ENCODE results near the gene FAM163B. TPM values are rescaled to one million over a fixed set of nuclear protein-coding genes. Genes with fewer than 3 reads are reported as not detected.

The FAM163B gene
- total and polyA plus RNA-seq, 2 donors (not counting 3 experiments of a cell fraction or from before 2014, with no cell fraction given) = not detected

DNA sequence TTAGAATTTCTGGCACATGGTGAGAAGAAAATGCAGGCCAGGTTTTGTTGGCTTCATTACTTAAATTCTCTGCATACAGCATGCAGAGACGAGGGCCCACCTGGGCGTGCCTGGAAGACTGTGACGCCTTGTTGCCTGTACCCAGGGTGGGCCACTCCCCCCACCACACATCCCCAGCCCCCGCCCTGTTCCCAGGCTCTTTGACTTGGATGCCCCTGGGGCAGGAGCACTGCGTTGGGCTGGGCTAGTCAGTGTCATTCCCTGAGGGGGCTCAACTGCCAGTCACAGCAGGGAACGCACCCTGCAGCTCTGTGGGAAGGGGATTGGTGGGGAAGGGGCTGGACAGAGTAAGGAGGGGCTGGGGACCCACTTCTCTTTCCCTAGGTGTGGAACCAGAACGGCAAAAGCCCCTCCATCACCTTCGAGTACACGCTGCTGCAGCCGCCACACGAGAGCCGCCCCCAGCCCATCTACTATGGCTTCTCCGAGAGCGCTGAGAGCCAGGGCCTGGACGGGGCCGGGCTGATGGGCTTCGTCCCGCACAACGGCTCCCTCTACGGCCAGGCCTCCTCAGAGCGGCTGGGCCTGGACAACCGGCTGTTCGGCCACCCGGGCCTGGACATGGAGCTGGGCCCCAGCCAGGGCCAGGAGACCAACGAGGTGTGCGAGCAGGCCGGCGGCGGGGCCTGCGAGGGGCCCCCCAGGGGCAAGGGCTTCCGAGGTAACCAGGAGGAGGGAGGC lies 55.0 kb downstream of the FAM163B start:
- Histone ChIP-seq H3K9me1 (replicated peaks; ENCODE audit: control insufficient read depth, extremely low read depth, insufficient read depth, low read length) (no peaks in the 10 kb centered on the region), H3K36me3 (ENCODE audit: control insufficient read depth in 2 of 2, extremely low read depth in 1 of 2, insufficient read depth in 2 of 2, low read length in 2 of 2) (no peaks in the 10 kb centered on the region), H3K79me2 (ENCODE audit: control insufficient read depth, insufficient read depth, low read length) (no peaks in the 10 kb centered on the region), H4K20me1 (replicated peaks; ENCODE audit: control insufficient read depth, extremely low read depth, insufficient read depth, low read length) (no peaks in the 10 kb centered on the region), H3K9me3 (replicated peaks; ENCODE audit: control insufficient read depth, insufficient read depth, low read length) (no peaks in the 10 kb centered on the region), H3K27me3 (ENCODE audit: control insufficient read depth in 2 of 2, insufficient read depth in 2 of 2, low read length in 2 of 2) (no peaks in the 10 kb centered on the region), H3K9ac (replicated peaks; ENCODE audit: extremely low read depth, insufficient read depth, low read length) (no peak overlapping the region), H2AFZ (ENCODE audit: low read depth, low read length) (no peak overlapping the region), H3K4me1 (ENCODE audit: control insufficient read depth, extremely low read depth, insufficient read depth, low read length) (peaks cover 14% of the 10 kb centered on the region), H3K4me3 (replicated peaks in 1 of 3; ENCODE audit: insufficient read depth in 1 of 3, low read depth in 1 of 3, low read length in 3 of 3) (no peak overlapping the region), H3K4me2 (ENCODE audit: insufficient read depth, low read length) (no peak overlapping the region), H3K27ac (ENCODE audit: insufficient read depth, low read depth, low read length) (no peak overlapping the region)
- FAIRE-seq = no peak
- DNase-seq (ENCODE audit: low read depth, low spot score) = no peak
- POLR2A ChIA-PET = no interaction called here
- no TSS peak for BruUV-seq (replicated peaks)
- intact Hi-C loops (cut with micrococcal nuclease) (no loop called here), dilution Hi-C loops (cut with MboI; ENCODE audit: extremely low pct_ligation_motif_present, low sequenced_read_pairs) (no loop called here)
- CTCF ChIA-PET = no interaction called here
- TF ChIP-seq POLR2A (IDR thresholded peaks at IDR 0.05; ENCODE audit: low read depth, low read length) = no peak
- no peak for TF ChIP-seq EZH2 (IDR thresholded peaks at IDR 0.05; ENCODE audit: borderline replicate concordance, low read depth, low read length, severe bottlenecking)
- TF ChIP-seq GATA2 (IDR thresholded peaks at IDR 0.05; ENCODE audit: insufficient read depth, insufficient read length, low read depth, low read length) = no peak
- TF ChIP-seq MAX (IDR thresholded peaks at IDR 0.05; ENCODE audit: insufficient read depth, insufficient read length) = no peak
- TF ChIP-seq POLR2AphosphoS5 (IDR thresholded peaks at IDR 0.05; ENCODE audit: insufficient read depth, low read depth, low read length) = no peak
- TF ChIP-seq, protein P1, sequence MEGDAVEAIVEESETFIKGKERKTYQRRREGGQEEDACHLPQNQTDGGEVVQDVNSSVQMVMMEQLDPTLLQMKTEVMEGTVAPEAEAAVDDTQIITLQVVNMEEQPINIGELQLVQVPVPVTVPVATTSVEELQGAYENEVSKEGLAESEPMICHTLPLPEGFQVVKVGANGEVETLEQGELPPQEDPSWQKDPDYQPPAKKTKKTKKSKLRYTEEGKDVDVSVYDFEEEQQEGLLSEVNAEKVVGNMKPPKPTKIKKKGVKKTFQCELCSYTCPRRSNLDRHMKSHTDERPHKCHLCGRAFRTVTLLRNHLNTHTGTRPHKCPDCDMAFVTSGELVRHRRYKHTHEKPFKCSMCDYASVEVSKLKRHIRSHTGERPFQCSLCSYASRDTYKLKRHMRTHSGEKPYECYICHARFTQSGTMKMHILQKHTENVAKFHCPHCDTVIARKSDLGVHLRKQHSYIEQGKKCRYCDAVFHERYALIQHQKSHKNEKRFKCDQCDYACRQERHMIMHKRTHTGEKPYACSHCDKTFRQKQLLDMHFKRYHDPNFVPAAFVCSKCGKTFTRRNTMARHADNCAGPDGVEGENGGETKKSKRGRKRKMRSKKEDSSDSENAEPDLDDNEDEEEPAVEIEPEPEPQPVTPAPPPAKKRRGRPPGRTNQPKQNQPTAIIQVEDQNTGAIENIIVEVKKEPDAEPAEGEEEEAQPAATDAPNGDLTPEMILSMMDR (IDR thresholded peaks at IDR 0.05; ENCODE audit: extremely low read depth in 1 of 2, insufficient read depth in 1 of 2, low read depth in 1 of 2, low read length in 2 of 2) = no peak
- no peak for TF ChIP-seq FOS (IDR thresholded peaks at IDR 0.05; ENCODE audit: borderline replicate concordance, insufficient read depth, low read length)
- no peak for TF ChIP-seq JUN (IDR thresholded peaks at IDR 0.05; ENCODE audit: borderline replicate concordance, insufficient read depth, insufficient read length, low read depth)
- TF ChIP-seq MYC (IDR thresholded peaks at IDR 0.05; ENCODE audit: low read depth, low read length) = no peak

Measured in endothelial cell of umbilical vein (primary cell).